IMR-90 (cell line): Measurements from ENCODE around the gene CYP24A1. TPM values are rescaled to one million over a fixed set of nuclear protein-coding genes. Genes with fewer than 3 reads are reported as not detected.
A peak's percentile ranks its signal among the peaks of the same experiment; 100 is the strongest.

Experiments
- MXI1 ChIP-seq: IDR thresholded peaks from 2 replicates; pipeline ENCODE4 v1.6.1; 2012; ENCODE audit warnings: low read depth, mild to moderate bottlenecking, low read length, moderate library complexity, borderline replicate concordance
- USF2 ChIP-seq: fragments of 150-350 bp; IDR thresholded peaks from 2 replicates; pipeline ENCODE4 v1.6.1; 2017; ENCODE audit warnings: mild to moderate bottlenecking, antibody characterized with exemption, low read length, low read depth
- polyA plus RNA-seq, 3 experiments: library from polyadenylated mRNA; depleted of rRNA; stranded (reverse); fragments of >200 nt; gene quantifications; 2 replicates each; pipeline ENCODE4 v1.2.3, GENCODE V29; 2012; ENCODE audit warnings: low replicate concordance in 1 of 3
- total RNA-seq: library from RNA; depleted of rRNA; stranded (reverse); fragments of >200 nt; gene quantifications from 2 replicates; pipeline ENCODE4 v1.2.3, GENCODE V29; 2012

Gene CYP24A1
- total and polyA plus RNA-seq, 2 of the 4 experiments (the other 2 are of a cell fraction) = not detected

- TF ChIP-seq USF2 = 0 out of 2 replicates have a peak, but pooled peaks have one; percentile 2
- TF ChIP-seq MXI1 = peak; percentile 72; the same call in 1 of the 2 replicates
These were observed 41.0 kb downstream of the CYP24A1 start (continued) for GRCh38 chr20:54132612-54133433.
